AG20443 (cell line): ENCODE results near the gene CDH26.
"Not testable (repeated sequence)": the region's sequence is repeated elsewhere in the genome, so short reads cannot be mapped to it uniquely, and the experiment has no call there.

ENCODE experiments used
- DNase-seq: peaks from one replicate; pipeline ENCODE4 v3.0.0; 2012; ENCODE audit warnings: low spot score, mixed read lengths

Gene CDH26

GRCh38 chr20:59940956-59941294, 17.3 kb upstream of the CDH26 start:
- DNase-seq = no peak

GRCh38 chr20:59942245-59942644, 16.0 kb upstream of the CDH26 start:
- DNase-seq = no peak

GRCh38 chr20:59944726-59945125, 13.5 kb upstream of the CDH26 start:
- DNase-seq = no peak

DNA sequence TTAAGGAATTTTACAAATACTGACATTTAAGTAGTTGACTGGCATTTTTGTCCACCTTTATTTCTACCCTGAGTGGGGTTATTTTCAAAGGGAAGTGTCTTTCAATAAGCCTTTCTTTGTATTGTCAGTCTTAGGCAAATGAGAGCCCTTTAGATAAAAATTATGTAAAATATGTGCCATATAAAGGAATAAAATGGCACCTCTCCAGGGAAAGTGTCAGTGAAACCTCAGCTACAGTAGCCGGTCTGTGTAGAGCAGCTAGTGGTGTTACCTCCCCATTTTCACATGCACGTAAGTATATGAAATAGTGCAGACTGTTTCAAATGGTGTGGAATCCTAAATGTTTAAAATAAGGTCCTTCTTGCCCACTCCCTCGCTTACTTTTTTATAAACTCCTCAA, 13.0 kb upstream of the CDH26 start:
- DNase-seq = no peak

GRCh38 chr20:59945731-59946130, 12.5 kb upstream of the CDH26 start:
- DNase-seq = no peak

DNA sequence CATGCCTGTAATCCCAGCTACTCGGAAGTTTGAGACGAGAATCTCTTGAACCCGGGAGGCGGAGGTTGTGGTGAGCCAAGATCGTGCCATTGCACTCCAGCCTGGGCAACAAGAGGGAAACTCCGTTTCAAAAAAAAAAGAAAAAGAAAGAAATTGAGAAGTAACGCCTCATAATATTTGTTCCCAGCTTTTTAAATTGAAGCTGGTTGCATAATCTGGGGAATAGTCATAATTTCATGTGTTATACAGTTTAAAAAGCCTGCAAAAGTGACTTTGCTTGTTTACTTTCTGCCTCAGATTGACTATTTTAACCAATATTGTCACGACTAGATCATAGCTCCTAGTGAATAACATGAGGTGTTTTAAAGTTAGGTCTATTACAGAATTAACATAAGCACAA, 10.8 kb upstream of the CDH26 start:
- DNase-seq = no peak

DNA sequence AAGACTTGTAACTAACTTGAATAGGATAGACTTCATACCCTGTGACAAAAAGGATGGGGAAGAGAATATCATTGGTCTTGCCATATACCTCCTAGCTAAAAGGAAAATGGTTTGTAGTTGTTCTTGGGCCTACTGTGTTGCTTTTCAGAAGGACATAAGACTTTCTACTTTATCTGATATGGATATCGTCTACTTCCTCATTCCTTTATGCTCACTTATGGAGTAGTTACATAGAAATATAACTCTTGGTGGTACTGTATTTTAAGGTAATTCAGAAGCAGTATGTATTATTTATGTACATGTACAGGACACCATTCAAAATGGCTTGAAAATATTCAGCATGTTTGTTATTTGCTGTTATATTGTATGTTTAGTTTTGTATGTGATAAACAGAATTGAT, 10.0 kb upstream of the CDH26 start:
- DNase-seq = no peak

DNA sequence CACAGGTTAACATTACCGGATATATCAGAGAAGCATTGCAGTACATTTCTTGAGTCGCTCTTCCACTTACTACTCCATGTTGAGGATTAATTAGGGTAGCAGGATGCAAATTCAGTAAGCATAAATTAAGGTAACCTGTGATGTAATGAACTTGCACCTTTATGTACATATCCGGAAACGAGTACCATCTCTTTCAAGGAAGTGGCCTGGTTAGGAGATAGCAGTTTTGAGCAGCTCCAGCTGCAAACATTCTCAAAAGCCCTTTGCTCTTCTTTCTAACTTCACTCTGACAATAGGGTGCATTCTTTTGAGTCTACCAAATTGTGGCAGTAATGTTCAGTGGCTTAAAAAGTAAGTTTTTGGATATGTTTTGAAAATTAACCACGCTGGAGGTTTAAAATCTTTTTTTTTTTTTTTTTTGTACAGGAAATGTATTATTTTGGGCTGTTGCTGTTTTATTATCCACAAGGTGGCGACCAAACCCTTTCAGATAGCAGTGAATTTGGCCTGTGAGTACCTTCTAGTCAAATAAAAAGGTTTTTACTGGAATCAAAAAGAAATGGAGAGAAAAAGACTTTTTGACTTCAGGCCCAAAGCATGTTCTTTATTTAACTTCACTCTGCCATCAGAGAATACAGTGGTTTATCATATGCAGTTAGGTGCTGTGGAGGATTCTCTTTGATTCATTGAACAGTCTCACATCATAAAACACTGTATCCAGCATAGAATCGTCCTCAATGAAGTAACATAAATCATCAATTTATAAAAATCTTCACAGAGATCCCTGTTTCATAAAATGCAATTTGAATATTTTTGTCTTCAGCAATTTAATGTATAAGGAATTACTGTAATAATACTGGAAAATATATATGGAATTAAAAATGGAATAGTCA, 9.1 kb upstream of the CDH26 start:
- peak; percentile 30 for DNase-seq

DNA sequence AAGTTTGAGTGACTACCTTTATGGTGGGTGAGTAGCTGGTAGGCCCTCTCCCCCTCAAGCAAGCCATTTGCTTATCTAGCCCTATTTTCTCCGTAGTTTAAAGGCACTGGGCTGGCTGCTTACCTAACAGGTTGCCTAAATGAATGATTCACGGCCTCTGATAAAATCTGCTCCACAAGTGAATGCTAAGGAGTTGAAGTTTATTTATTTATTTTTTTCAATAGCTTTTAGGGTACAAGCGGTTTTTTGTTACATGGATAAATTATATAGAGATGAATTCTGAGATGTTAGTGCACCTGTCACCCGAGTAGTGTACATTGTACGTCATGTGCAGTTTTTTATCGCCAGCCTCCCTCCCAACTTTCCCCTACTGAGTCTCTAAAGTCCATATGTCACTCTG, 8.3 kb upstream of the CDH26 start:
- no peak for DNase-seq

DNA sequence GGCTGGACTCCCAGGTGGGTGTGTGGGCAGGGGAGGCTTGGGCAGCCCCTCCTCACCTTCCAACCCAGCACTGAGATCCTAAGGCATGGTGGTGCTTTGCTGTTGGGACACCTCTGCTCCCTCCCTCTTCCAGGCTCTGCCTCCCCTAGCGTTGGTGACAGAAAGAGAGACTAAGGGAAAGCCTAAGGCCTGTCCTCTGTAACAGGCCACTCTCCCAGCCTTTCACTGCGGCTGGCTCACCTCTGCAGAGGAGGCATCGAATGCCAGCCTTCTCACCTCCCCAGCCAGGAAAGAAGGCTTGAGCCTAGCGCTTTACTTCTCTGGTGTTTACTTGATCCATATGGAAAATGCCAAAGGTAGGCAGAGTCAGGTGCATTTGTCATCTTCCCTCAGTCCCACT, 3.5 kb upstream of the CDH26 start:
- DNase-seq = no peak

DNA sequence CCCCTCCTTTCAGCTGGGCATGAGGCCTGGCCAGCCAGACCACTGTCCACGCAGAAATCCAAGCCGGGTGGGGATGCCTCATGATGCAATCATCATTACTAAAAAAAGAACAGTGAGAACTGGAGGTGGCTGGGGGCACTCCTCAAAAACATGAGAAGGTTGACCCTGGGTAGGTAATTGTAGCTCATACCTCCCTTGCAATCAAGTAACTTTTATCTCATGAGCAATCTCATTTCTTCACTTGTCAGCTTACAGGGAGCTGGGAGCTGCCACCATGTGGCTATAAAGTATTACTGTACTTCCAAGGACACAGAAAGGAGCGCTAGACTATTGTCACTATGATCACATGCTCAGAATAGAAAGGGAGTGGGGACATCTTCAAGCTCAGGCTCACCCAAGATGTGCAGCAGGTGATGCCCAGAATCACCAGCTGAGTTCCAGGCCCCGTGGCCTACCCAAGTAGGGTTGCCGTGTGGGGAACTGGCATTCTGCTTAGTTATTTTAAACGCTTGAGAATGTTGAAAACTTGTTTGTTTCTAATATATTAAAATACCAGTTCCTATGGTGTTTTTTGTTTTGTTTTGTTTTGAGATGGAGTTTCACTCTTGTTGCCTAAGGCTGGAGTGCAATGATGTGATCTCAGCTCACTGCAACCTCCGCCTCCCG, 3.0 kb upstream of the CDH26 start:
- DNase-seq = peak; percentile 40

GRCh38 chr20:59957568-59957967, 655 bp upstream of the CDH26 start:
- DNase-seq = not testable (repeated sequence)

DNA sequence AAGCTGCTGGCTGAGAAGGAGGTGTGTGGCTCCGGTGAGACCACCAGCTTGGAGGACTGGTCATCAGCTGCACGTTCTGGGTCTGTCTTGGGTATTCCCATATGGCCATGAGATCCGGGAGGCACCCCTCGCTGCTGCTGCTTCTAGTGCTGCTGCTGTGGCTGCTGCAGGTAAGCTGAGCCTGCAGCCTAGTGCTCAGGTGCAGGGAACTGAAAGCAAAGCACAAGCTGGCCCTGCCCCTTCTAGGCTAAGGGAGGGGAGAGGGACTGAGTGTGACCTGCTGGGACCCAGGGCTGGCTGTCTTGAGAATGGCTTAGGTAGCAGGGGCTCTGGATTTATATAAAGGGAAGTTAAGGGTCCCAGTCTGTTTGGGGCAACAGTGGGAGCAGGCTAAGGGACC, 403 bp downstream of the CDH26 start:
- no peak for DNase-seq

- DNase-seq = no peak
Measured at GRCh38 chr20:59961423-59961822, 3.2 kb downstream of the CDH26 start.

DNA sequence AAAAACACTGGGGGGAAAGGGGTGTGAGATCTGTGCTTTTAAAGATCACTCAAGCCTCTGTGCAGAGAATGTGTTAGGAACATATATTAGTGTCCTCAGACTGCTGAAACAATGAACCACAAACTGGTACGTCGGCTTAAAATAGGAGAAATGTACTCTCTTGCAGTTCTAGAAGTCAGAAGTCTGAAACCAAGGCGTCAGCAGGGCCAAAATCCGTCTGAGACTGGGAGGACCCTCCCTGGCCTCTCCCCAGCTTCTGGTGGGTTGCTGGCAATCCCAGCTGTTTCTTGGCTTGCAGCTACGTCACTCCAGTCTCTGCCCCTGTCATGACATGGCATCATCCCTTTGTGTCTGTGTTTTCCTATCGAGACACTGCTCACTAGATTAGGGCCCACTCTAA, 3.9 kb downstream of the CDH26 start:
- no peak for DNase-seq

- DNase-seq = no peak
Measured at GRCh38 chr20:59966428-59966827, 8.2 kb downstream of the CDH26 start.

- DNase-seq = no peak
Measured at GRCh38 chr20:59971428-59971827, 13.2 kb downstream of the CDH26 start.

DNA sequence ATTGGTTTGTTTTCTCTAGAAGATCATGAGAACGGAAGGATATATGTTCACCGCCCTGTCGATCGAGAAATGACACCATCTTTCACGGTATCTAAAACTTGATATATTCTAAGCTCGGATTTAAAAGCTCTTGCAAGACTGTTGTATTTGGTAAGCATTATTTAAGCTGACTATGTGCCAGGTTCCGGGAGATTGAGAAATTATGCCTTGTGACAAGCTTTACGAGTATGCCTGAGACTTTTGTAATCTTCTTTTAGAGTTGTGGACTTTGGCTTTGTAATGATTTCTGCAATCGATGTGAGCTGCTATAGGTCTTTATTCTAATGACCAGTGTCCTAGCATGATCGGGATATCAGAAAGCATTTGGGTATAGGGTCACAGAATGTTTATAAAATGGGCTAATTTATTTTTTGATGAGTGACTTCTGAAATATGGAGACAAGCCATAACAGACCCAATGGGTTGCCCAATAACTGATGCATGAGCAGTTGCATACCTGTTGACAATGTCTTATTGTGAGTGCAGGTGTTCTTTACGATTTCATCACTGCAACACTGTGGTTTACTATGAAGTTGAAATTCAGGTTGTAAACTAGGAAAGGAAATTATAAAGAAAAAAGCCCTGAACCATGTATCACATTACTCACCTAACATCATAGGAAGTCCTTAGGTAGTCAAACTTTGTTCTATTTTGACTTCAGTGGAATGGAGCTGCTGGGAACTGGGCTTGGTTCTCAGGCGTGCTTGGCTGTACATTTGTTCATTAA, 14.0 kb downstream of the CDH26 start:
- no peak for DNase-seq

- DNase-seq = no peak
Measured at GRCh38 chr20:59976156-59976782, 18.0 kb downstream of the CDH26 start.

DNA sequence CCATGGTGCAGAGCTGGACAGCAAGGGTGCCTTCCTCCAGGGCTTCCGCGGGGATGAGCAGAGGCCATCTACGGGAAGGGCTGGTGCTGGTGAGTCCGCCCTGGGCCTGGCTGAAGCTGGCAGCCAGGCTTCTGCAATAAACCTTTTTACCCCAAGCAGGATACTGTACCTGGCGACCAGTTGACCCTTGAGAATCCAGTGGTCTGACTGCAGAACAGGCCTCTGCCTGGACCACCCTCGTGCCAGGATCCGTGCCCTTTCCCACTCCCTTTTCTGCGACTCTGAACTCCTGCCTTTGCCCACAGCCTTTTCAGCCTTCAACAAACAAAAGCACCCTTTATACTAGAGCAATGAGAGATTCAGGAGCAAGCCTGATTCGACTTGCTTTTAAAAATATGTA, 18.9 kb downstream of the CDH26 start:
- DNase-seq = no peak

GRCh38 chr20:59983076-59983475, 24.9 kb downstream of the CDH26 start:
- no peak for DNase-seq

DNA sequence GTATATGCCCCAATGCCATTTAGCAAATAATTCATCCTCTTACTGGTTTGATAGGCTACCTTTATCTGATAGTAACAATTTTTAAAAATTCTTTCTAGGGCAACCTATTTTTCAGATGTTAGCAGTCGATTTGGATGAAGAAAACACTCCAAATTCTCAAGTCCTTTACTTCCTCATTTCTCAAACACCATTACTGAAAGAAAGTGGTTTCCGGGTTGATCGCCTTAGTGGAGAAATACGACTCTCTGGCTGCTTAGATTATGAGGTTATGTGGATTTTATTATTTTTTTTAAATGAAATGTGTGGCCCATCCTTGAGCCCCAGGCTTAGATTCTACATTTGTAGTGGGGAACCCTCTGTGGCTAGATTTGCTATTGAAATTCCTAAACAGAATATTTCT, 26.3 kb downstream of the CDH26 start:
- no peak for DNase-seq

- DNase-seq = no peak
Measured at GRCh38 chr20:59985164-59985563, 26.9 kb downstream of the CDH26 start.
